ENCODE measurements around the gene SEC11A.

Gene SEC11A

GRCh38 chr15:84671211-84671610 is 44.7 kb downstream of the SEC11A start:
- no peaks in the 10 kb centered on the region for H3K4me1 ChIP-seq (ENCODE audit: control insufficient read depth, insufficient read depth, low read length)
- no peak overlapping the region for H3K4me3 ChIP-seq (ENCODE audit: low read depth, low read length)
- peaks cover 76% of the 10 kb centered on the region for H3K36me3 ChIP-seq (ENCODE audit: control insufficient read depth, insufficient read depth, low read length)
- no peak overlapping the region for H3K9ac ChIP-seq (ENCODE audit: low read depth, low read length)
- H3K9me3 ChIP-seq (ENCODE audit: control insufficient read depth, insufficient read depth, low read length), result no peaks in the 10 kb centered on the region
- H3K27ac ChIP-seq (ENCODE audit: low read depth, low read length), result no peak overlapping the region
- H3K27me3 ChIP-seq (ENCODE audit: control insufficient read depth, insufficient read depth, low read length), result no peaks in the 10 kb centered on the region

- H3K27ac ChIP-seq (ENCODE audit: low read depth, low read length), result no peak overlapping the region
- no peaks in the 10 kb centered on the region for H3K4me1 ChIP-seq (ENCODE audit: control insufficient read depth, insufficient read depth, low read length)
- no peak overlapping the region for H3K9ac ChIP-seq (ENCODE audit: low read depth, low read length)
- H3K4me3 ChIP-seq (ENCODE audit: low read depth, low read length), result no peak overlapping the region
- H3K27me3 ChIP-seq (ENCODE audit: control insufficient read depth, insufficient read depth, low read length), result no peaks in the 10 kb centered on the region
- peaks cover 77% of the 10 kb centered on the region for H3K36me3 ChIP-seq (ENCODE audit: control insufficient read depth, insufficient read depth, low read length)
- no peaks in the 10 kb centered on the region for H3K9me3 ChIP-seq (ENCODE audit: control insufficient read depth, insufficient read depth, low read length)
Measured at GRCh38 chr15:84669726-84670125, 46.2 kb downstream of the SEC11A start.

- Histone ChIP-seq H3K9me3 (ENCODE audit: control insufficient read depth, insufficient read depth, low read length) (no peaks in the 10 kb centered on the region), H3K27ac (ENCODE audit: low read depth, low read length) (no peak overlapping the region), H3K36me3 (ENCODE audit: control insufficient read depth, insufficient read depth, low read length) (peaks cover 72% of the 10 kb centered on the region), H3K27me3 (ENCODE audit: control insufficient read depth, insufficient read depth, low read length) (no peaks in the 10 kb centered on the region), H3K4me1 (ENCODE audit: control insufficient read depth, insufficient read depth, low read length) (no peaks in the 10 kb centered on the region), H3K4me3 (ENCODE audit: low read depth, low read length) (no peak overlapping the region), H3K9ac (ENCODE audit: low read depth, low read length) (no peak overlapping the region)
Measured at GRCh38 chr15:84668221-84668982, 47.5 kb downstream of the SEC11A start.

- H3K4me1 ChIP-seq (ENCODE audit: control insufficient read depth, insufficient read depth, low read length), result no peaks in the 10 kb centered on the region
- peaks cover 71% of the 10 kb centered on the region for H3K36me3 ChIP-seq (ENCODE audit: control insufficient read depth, insufficient read depth, low read length)
- H3K9me3 ChIP-seq (ENCODE audit: control insufficient read depth, insufficient read depth, low read length), result no peaks in the 10 kb centered on the region
- H3K4me3 ChIP-seq (ENCODE audit: low read depth, low read length), result no peak overlapping the region
- no peaks in the 10 kb centered on the region for H3K27me3 ChIP-seq (ENCODE audit: control insufficient read depth, insufficient read depth, low read length)
- H3K9ac ChIP-seq (ENCODE audit: low read depth, low read length), result no peak overlapping the region
- no peak overlapping the region for H3K27ac ChIP-seq (ENCODE audit: low read depth, low read length)
Measured at GRCh38 chr15:84666373-84666772, 49.6 kb downstream of the SEC11A start.

- H3K36me3 ChIP-seq (ENCODE audit: control insufficient read depth, insufficient read depth, low read length), result peaks cover 21% of the 10 kb centered on the region
- no peak overlapping the region for H3K4me3 ChIP-seq (ENCODE audit: low read depth, low read length)
- no peak overlapping the region for H3K27ac ChIP-seq (ENCODE audit: low read depth, low read length)
- no peaks in the 10 kb centered on the region for H3K9me3 ChIP-seq (ENCODE audit: control insufficient read depth, insufficient read depth, low read length)
- no peak overlapping the region for H3K9ac ChIP-seq (ENCODE audit: low read depth, low read length)
- H3K4me1 ChIP-seq (ENCODE audit: control insufficient read depth, insufficient read depth, low read length), result peaks cover 14% of the 10 kb centered on the region; the same call in 1 of the 2 replicates
- H3K27me3 ChIP-seq (ENCODE audit: control insufficient read depth, insufficient read depth, low read length), result peaks cover 13% of the 10 kb centered on the region
Measured at GRCh38 chr15:84661001-84661400, 54.9 kb downstream of the SEC11A start.

DNA sequence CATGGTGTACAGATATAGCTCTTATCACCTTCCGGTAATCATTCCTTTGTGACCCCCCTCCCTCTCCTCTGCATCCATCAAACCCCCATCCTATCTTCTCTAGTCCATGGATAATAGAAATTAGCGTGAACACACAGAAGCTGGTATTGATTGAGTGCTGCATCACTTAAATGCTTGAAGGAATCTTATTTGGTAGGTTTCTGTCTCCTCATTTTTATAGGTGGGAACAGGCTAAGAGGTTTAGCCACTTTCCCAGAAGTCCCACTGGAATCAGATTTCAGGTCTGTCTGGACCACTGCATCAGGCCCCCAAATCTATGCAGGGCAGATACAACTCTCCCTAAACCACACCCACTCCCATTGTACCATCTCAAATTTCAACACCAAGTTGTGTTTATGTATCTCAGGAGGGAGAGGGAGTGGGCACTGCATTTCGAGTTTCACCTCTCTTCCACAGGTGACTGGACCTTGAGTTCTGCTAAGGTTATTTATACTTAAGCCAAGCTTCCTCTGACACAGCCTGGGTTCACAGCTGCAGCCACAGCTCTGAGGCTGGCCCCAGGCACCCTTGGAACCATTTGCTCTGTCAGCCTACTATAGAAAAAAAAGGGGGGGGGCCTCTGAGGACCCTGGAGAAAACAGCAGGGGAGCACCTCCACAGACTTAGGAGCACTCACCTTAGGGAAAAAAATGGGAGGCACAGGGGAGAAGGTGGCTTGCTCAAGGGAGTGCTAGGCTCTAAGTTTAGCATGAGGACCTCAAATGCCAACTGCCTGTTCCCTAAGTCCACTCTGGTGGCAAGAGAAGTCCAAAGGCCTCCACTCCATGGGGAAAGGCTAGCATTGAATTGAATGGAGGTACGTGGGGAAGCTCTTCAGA is 55.8 kb downstream of the SEC11A start:
- Histone ChIP-seq H3K36me3 (ENCODE audit: control insufficient read depth, insufficient read depth, low read length) (peaks cover 13% of the 10 kb centered on the region), H3K27me3 (ENCODE audit: control insufficient read depth, insufficient read depth, low read length) (peaks cover 13% of the 10 kb centered on the region), H3K9ac (ENCODE audit: low read depth, low read length) (no peak overlapping the region), H3K4me1 (ENCODE audit: control insufficient read depth, insufficient read depth, low read length) (peaks cover 14% of the 10 kb centered on the region; the same call in 1 of the 2 replicates), H3K4me3 (ENCODE audit: low read depth, low read length) (no peak overlapping the region), H3K27ac (ENCODE audit: low read depth, low read length) (no peak overlapping the region), H3K9me3 (ENCODE audit: control insufficient read depth, insufficient read depth, low read length) (no peaks in the 10 kb centered on the region)

DNA sequence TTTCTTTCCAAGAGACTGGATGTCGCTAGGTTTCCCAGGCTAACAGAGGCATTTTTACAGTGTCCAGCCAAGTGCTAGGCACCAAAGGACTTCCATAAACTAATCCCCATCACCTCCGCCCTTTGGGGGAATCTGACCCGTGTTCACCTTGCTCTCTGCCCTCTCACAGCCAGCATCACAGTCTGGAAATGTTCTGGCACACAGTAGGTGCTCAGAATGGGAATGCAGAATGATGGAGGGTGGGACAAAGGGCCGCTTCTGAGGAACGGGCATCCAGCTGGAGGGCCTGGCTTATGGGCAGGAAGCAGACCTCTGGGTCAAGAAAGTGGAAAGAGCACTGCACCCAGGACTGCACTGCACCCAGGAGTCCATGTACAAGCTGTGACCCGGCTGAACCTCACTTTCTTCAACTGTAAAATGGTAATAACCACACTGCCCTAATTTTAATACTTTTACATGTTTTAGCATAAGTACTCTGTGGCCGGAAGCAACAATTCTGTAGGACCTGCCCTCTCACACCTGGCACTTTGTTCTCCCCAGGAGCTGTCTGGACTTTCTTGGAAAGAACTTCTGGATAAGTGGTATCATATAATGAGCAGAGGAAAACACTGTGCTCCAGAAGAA is 57.0 kb downstream of the SEC11A start:
- Histone ChIP-seq H3K4me1 (ENCODE audit: control insufficient read depth, insufficient read depth, low read length) (peaks cover 14% of the 10 kb centered on the region; the same call in 1 of the 2 replicates), H3K27ac (ENCODE audit: low read depth, low read length) (peak overlapping the region; percentile 75), H3K9me3 (ENCODE audit: control insufficient read depth, insufficient read depth, low read length) (no peaks in the 10 kb centered on the region), H3K27me3 (ENCODE audit: control insufficient read depth, insufficient read depth, low read length) (peaks cover 13% of the 10 kb centered on the region), H3K36me3 (ENCODE audit: control insufficient read depth, insufficient read depth, low read length) (peaks cover 5% of the 10 kb centered on the region; the same call in 1 of the 2 replicates), H3K4me3 (ENCODE audit: low read depth, low read length) (peak overlapping the region; percentile 62), H3K9ac (ENCODE audit: low read depth, low read length) (peak overlapping the region; percentile 63)

DNA sequence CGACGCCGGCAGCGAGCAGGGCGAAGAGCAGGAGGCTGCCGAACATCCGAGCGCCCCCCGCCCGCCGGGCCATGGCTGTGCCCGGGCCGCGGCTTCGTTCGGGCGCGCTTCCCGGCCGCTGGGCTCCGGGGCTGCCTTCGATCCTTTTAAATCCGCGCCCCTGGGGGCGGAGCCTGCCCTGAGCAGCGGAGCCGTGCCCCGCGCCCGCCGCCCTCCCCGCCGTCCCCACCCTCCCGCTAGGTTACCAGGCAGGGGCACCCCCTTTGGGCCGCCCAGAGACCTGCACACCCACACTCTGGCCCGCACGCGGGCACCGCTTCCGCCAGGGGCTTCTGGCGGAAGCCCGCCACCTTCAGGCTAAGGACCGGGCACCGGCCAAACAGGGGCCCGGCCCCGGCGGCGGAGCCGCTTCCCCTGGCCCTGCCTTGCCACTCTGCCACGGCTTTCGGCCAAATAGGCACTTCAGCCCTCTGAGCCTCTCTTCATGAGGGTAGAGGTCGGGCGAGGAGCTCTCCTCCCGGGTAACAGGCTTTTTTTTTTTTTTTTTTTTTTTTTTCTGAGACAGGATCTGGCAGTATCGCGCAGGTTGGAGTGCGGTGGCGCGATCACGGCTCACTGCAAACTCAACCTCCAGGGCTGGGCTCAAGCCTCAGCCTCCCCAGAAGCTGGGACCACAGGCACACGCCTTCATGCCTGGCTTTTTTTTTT is 57.7 kb downstream of the SEC11A start, which contains the start of gene NMB:
Gene NMB (minus strand): TSS at position 120 of the 708 bp plus-strand sequence. CDS start 47 bp downstream, at position 73.
- H3K9me3 ChIP-seq (ENCODE audit: control insufficient read depth, insufficient read depth, low read length), result no peaks in the 10 kb centered on the region
- H3K27me3 ChIP-seq (ENCODE audit: control insufficient read depth, insufficient read depth, low read length), result peaks cover 13% of the 10 kb centered on the region
- peaks cover 14% of the 10 kb centered on the region; the same call in 1 of the 2 replicates for H3K4me1 ChIP-seq (ENCODE audit: control insufficient read depth, insufficient read depth, low read length)
- H3K36me3 ChIP-seq (ENCODE audit: control insufficient read depth, insufficient read depth, low read length), result peaks cover 5% of the 10 kb centered on the region; the same call in 1 of the 2 replicates
- H3K4me3 ChIP-seq (ENCODE audit: low read depth, low read length), result peak within 1 kb of the TSS; percentile 72
- peak within 1 kb of the TSS; percentile 63 for H3K9ac ChIP-seq (ENCODE audit: low read depth, low read length)
- H3K27ac ChIP-seq (ENCODE audit: low read depth, low read length), result peak within 1 kb of the TSS; percentile 75

GRCh38 chr15:84657748-84658079 is 58.2 kb downstream of the SEC11A start:
- Histone ChIP-seq H3K4me1 (ENCODE audit: control insufficient read depth, insufficient read depth, low read length) (peaks cover 14% of the 10 kb centered on the region; the same call in 1 of the 2 replicates), H3K27ac (ENCODE audit: low read depth, low read length) (peak overlapping the region; percentile 27), H3K9ac (ENCODE audit: low read depth, low read length) (peak overlapping the region; percentile 57; the same call in 1 of the 2 replicates), H3K4me3 (ENCODE audit: low read depth, low read length) (peak overlapping the region; percentile 72), H3K9me3 (ENCODE audit: control insufficient read depth, insufficient read depth, low read length) (no peaks in the 10 kb centered on the region), H3K27me3 (ENCODE audit: control insufficient read depth, insufficient read depth, low read length) (peaks cover 13% of the 10 kb centered on the region), H3K36me3 (ENCODE audit: control insufficient read depth, insufficient read depth, low read length) (peaks cover 4% of the 10 kb centered on the region)

DNA sequence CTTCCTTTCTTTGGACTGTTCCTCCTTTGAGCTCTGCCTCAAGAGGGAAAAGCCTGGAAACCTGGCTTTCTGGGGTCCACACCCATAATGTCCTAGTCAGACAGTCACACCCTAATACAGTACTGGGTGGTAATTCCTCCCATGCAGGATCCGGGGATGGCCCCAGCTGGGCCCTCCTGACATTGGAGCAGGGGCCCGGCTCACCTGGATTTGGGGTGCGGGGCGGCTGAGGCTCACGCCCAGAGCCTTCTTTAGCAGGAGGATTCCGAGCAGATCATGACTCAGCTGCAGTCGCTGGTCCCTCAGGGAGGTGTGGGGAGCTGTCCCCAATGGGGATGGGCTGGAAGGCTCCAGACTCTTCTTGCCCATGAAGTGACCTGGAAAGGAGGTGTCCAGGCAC is 59.0 kb downstream of the SEC11A start:
- H3K27me3 ChIP-seq (ENCODE audit: control insufficient read depth, insufficient read depth, low read length), result peaks cover 13% of the 10 kb centered on the region
- H3K27ac ChIP-seq (ENCODE audit: low read depth, low read length), result no peak overlapping the region
- no peaks in the 10 kb centered on the region for H3K9me3 ChIP-seq (ENCODE audit: control insufficient read depth, insufficient read depth, low read length)
- H3K36me3 ChIP-seq (ENCODE audit: control insufficient read depth, insufficient read depth, low read length), result peaks cover 10% of the 10 kb centered on the region
- peaks cover 14% of the 10 kb centered on the region; the same call in 1 of the 2 replicates for H3K4me1 ChIP-seq (ENCODE audit: control insufficient read depth, insufficient read depth, low read length)
- H3K4me3 ChIP-seq (ENCODE audit: low read depth, low read length), result peak overlapping the region; percentile 72; the same call in 1 of the 2 replicates
- no peak overlapping the region for H3K9ac ChIP-seq (ENCODE audit: low read depth, low read length)
